ENCODE data around the gene CD72. TPM values are rescaled to one million over a fixed set of nuclear protein-coding genes. Genes with fewer than 3 reads are reported as not detected.
"Not testable (repeated sequence)": the region's sequence is repeated elsewhere in the genome, so short reads cannot be mapped to it uniquely, and the experiment has no call there.

Gene CD72
- total RNA-seq, 1 donor from 2014 or later: 0.89 TPM

- ATAC-seq: no peak
Measured at GRCh38 chr9:35651956-35652828, 34.0 kb upstream of the CD72 start.

GRCh38 chr9:35650341-35651158 is 32.3 kb upstream of the CD72 start, which contains the start of gene SIT1:
Gene SIT1 (minus strand): TSS chr9:35650931. CDS start chr9:35650853, 78 bp downstream.
- DNase-seq (ENCODE audit: missing footprints) (no peak), ATAC-seq (no peak)
- intact Hi-C loops (cut with DNase I): no loop called here

More at GRCh38 chr9:35651956-35652828, 34.0 kb upstream of the CD72 start:
- intact Hi-C loops (cut with DNase I): no loop called here
- no peak for DNase-seq (ENCODE audit: missing footprints)

- ATAC-seq: no peak
- intact Hi-C loops (cut with DNase I): loop anchor here (10.0 kb wide), 1 partner anchor 235 kb away; no protein-coding TSS in a partner anchor
- DNase-seq (ENCODE audit: missing footprints): no peak
Measured at GRCh38 chr9:35649431-35650340, 31.5 kb upstream of the CD72 start.

- ATAC-seq: peak; percentile 97
- intact Hi-C loops (cut with DNase I): loop anchor here (2.0 to 10.0 kb wide), 2 partner anchors 42 to 238 kb away; partner anchors contain the start of gene TESK1
Measured at GRCh38 chr9:35646533-35647265, 28.5 kb upstream of the CD72 start.

GRCh38 chr9:35646153-35646532 is 27.9 kb upstream of the CD72 start:
- intact Hi-C loops (cut with DNase I): loop anchor here (2.0 to 10.0 kb wide), 2 partner anchors 41 to 239 kb away; partner anchors contain the start of gene TESK1
- ATAC-seq: peak; percentile 17
- DNase-seq (ENCODE audit: missing footprints): no peak

More at GRCh38 chr9:35646533-35647265, 28.5 kb upstream of the CD72 start:
- peak; percentile 97 for DNase-seq (ENCODE audit: missing footprints)

- not testable (repeated sequence) for ATAC-seq; DNase-seq (ENCODE audit: missing footprints)
- intact Hi-C loops (cut with DNase I): loop anchor here (2.0 to 10.0 kb wide), 2 partner anchors 41 to 239 kb away; partner anchors contain the start of gene TESK1
Measured at GRCh38 chr9:35645736-35646135, 27.5 kb upstream of the CD72 start.

GRCh38 chr9:35643046-35643445 is 24.8 kb upstream of the CD72 start:
- intact Hi-C loops (cut with DNase I): loop anchor here (10.0 kb wide), 1 partner anchor 242 kb away; no protein-coding TSS in a partner anchor
- no peak for DNase-seq (ENCODE audit: missing footprints)
- ATAC-seq: no peak

GRCh38 chr9:35641478-35641877 is 23.3 kb upstream of the CD72 start:
- DNase-seq (ENCODE audit: missing footprints); ATAC-seq: not testable (repeated sequence)
- intact Hi-C loops (cut with DNase I): loop anchor here (10.0 kb wide), 1 partner anchor 243 kb away; no protein-coding TSS in a partner anchor

- DNase-seq (ENCODE audit: missing footprints); ATAC-seq: not testable (repeated sequence)
- intact Hi-C loops (cut with DNase I): loop anchor here (10.0 kb wide), 1 partner anchor 244 kb away; no protein-coding TSS in a partner anchor
Measured at GRCh38 chr9:35640431-35640830, 22.2 kb upstream of the CD72 start.

GRCh38 chr9:35639631-35640030 is 21.4 kb upstream of the CD72 start:
- DNase-seq (ENCODE audit: missing footprints) (no peak), ATAC-seq (no peak)
- intact Hi-C loops (cut with DNase I): loop anchor here (10.0 kb wide), 1 partner anchor 245 kb away; no protein-coding TSS in a partner anchor

GRCh38 chr9:35639225-35639624 is 21.0 kb upstream of the CD72 start:
- ATAC-seq; DNase-seq (ENCODE audit: missing footprints); intact Hi-C loops (cut with DNase I): not testable (repeated sequence)

- ATAC-seq; intact Hi-C loops (cut with DNase I); DNase-seq (ENCODE audit: missing footprints): not testable (repeated sequence)
Measured at GRCh38 chr9:35638751-35639150, 20.5 kb upstream of the CD72 start.

GRCh38 chr9:35637427-35637955 is 19.3 kb upstream of the CD72 start:
- DNase-seq (ENCODE audit: missing footprints); intact Hi-C loops (cut with DNase I); ATAC-seq: not testable (repeated sequence)

GRCh38 chr9:35636877-35637246 is 18.6 kb upstream of the CD72 start:
- ATAC-seq; intact Hi-C loops (cut with DNase I); DNase-seq (ENCODE audit: missing footprints): not testable (repeated sequence)

GRCh38 chr9:35636135-35636876 is 18.1 kb upstream of the CD72 start:
- DNase-seq (ENCODE audit: missing footprints) (no peak), ATAC-seq (no peak)
- intact Hi-C loops (cut with DNase I): no loop called here

- DNase-seq (ENCODE audit: missing footprints) (no peak), ATAC-seq (no peak)
- intact Hi-C loops (cut with DNase I): no loop called here
Measured at GRCh38 chr9:35635730-35636129, 17.5 kb upstream of the CD72 start.

Data from Right ventricle myocardium inferior (tissue), 1 donor.